ENCODE data around the gene WSB2. TPM values are rescaled to one million over a fixed set of nuclear protein-coding genes. Genes with fewer than 3 reads are reported as not detected.
"Not testable (repeated sequence)": the region's sequence is repeated elsewhere in the genome, so short reads cannot be mapped to it uniquely, and the experiment has no call there.

WSB2 gene
- polyA plus RNA-seq, 10 donors: 56.2 to 73.1 (median 61.4) TPM

DNA sequence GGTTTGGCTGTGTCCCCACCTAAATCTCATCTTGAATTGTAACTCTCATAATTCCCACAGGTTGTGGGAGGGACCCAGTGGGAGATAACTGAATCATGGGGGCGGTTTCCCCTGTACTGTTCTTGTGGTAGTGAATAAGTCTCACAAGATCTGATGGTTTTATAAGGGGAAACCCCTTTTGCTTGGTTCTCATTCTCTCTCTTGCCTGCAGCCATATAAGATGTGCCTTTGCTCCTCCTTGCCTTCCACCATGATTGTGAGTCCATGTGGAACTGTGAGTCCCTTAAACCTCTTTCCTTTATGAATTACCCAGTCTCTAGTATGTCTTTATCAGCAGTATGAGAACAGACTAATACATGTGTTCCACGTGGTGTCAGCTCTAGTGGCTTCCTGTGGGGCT, 61.2 kb downstream of the WSB2 start:
- not testable (repeated sequence) for DNase-seq

DNA sequence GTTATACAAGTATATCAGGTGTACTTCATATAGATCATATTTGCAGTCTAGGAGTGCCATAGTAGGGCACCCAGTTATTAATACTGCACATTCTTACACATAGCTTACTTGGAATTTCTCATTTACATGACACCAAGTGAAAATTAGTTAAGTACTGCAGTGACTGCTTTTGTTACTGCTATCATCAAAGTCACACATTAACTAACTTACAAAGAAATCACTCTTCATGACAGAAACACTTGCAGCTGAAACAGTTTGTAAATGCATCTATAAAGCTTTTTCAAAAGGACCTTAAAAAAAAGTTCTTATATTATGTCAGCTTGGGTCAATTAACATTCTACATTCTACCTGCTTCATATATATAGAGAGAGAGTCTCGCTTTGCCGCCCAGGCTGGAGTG, 62.3 kb downstream of the WSB2 start:
- DNase-seq: no peak

DNA sequence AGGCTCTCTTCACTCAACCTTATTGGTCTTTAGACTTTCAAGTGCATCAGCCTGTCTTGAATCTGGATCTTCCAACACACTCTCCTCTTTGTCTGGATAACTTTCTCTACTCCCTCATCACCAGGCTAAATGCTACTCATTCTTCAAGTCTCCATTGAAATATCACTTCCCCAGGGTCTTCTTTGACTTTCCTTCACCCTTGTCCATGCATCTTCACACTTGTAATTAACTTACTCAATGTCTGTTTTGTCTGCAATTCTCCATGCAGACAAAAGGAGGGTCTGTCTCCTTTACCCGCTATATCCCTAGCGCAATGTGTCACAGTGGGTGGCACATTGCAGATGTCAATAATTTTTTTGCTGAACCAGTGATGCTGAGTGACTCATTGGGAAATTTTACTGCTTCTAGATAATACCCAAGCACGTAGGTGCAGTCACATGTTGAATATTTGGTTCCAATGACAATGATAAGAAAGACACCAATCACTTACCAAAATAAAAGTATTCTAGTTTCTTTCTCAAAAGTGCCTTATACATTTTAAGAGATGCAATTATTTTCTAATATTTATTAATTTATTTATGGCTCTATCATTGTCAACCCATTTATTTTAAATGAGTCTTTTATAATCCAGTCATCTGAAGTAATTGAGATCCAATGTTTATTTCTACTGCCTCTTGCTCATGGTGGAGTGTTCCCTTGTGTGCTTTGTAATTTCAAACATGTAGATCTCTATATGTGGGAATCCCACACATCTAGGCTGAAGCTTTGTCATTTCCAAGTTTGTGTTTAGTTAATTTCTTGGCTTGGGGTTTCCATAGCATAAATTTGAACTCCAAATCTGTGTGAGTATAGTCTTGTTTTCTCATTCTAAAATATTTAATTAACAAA, 66.2 kb downstream of the WSB2 start:
- DNase-seq: no peak

DNA sequence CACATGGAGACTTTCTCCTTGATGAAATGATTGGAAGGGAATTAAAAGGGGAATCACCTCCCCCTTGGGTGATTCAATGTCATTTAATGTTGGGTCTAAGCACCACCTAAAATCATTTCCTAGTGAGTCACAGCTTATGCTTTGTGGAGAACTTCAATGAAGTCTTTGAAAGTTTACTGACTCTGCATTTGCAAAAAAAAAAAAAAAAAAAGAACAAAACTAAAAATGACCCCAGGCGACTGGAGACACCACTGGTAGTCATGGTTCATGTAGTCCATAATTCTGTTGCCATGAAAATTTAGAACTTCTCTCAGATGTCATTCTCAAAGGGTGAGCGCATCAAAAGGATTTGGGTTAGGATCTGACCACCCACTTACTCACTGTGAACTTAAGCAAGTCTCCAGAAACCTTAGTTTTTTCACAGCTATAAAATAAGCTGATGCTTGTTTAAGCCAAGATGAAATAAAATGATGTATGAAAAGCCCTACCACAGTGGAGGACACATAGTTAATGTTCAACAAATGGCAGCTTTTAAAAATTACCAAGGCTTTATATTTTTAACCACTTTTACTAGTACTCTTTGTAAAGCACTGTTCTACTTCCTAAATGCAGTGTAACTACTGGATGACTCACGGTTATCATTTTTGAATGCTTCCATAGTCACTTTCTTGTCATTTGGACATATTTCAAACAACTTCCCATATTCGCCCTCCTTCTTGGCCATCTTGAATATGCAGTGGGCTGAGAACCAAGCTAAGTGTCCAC, 74.1 kb downstream of the WSB2 start:
- peak in 1 of 3 donors; percentile 55 for DNase-seq

DNA sequence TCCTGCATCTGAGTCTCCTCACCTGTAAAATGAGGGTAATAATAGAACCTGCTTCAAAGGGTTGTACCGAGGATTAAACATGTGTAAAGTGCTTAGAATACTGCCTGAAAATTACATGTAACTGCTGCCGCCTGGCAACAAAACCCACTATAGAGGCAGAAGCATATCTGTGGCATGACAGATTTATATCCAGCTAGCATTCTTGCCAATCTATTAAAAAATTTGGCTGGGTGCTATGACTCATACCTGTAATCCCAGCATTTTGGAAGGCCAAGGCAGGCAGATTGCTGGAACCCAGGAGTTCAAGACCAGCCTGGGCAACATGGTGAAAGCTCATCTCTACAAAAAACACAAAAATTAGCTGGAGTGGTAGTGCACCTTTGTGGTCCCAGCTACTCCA, 75.8 kb downstream of the WSB2 start:
- no peak for DNase-seq

Other genes with a start within 250 kb of the WSB2 start
- gene KSR2, start 92.2 kb downstream of the WSB2 start, polyA plus RNA-seq (ENCODE audit: insufficient read length in 10 of 10): under 1 TPM in 5 of 10 donors, not detected in 5; 0.01 to 0.04 (median 0.01) TPM
- gene RFC5, start 44.5 kb downstream of the WSB2 start, polyA plus RNA-seq (ENCODE audit: insufficient read length in 10 of 10): 10 to 100 TPM; 10.1 to 18.6 (median 13.2) TPM
- gene VSIG10, start 42.8 kb upstream of the WSB2 start, polyA plus RNA-seq (ENCODE audit: insufficient read length in 10 of 10): 10 to 100 TPM in 6 of 10 donors, 1 to 10 TPM in 4; 7.4 to 14.7 (median 10.3) TPM
- 100 to 1,000 TPM; 126 to 165 (median 137) TPM for gene PEBP1, start 74.9 kb upstream of the WSB2 start, polyA plus RNA-seq (ENCODE audit: insufficient read length in 10 of 10)